ENCODE measurements around the gene CALHM6.

Gene CALHM6

DNA sequence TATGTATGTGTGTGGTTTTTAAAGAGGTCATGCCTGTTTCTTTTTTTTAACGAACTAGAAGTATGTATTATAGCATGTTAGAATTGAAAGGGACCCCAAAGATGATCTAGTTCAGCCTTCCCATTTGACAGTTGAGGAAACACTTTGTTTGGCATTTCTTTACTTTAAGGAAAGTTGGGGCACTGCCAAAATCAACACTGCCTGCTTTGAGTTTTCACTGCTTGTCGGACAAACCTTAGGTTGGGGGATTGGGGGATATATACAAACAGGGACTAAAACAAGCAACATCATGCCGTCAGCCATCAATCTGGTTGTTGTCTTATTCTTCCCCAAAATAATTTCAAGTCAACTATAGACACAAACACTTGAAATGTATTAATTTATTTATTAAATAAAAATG is 14.1 kb upstream of the CALHM6 start:
- FAIRE-seq = no peak

DNA sequence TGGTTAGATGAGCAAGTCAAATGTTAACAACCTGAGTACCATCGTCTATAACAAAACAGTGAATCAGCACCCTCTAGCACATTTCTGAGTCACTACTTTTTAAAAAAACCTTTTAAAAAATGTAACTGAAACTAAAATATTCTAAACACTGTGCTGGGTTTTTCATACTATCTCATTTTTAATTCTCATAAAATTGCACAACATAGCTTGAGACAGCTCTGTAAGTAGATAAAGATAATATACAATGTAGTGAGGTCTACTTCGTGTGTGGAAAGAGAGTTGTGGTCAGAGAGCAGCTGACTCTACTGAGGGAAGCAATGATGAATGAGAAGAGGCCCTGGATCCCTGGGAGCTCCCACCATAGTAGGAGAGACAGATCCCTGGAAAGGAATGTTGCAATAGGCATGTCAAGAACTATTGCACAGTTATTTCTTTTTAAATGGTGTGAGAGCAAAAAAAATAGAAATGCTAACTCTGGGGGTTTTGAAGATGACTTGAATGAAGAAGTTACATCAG is 13.6 kb upstream of the CALHM6 start:
- no peak for FAIRE-seq

DNA sequence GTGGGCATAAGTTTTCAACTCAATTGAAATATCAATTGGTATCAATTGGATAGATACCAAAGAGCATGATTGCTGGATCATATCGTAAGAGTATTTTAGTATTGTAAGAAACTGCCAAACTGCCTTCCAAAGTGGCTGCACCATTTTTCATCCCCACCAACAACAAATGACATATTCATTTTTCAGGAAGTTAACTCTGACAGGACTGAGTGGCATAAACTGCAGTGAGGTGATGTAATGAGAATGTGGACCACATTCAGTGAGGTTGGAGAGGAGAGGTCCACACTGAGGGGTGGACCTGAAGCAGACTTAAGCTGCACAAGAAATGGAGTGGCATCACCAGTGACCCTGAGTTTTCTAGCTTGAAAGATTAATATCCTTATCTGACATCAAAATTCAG is 11.6 kb upstream of the CALHM6 start:
- FAIRE-seq = no peak

DNA sequence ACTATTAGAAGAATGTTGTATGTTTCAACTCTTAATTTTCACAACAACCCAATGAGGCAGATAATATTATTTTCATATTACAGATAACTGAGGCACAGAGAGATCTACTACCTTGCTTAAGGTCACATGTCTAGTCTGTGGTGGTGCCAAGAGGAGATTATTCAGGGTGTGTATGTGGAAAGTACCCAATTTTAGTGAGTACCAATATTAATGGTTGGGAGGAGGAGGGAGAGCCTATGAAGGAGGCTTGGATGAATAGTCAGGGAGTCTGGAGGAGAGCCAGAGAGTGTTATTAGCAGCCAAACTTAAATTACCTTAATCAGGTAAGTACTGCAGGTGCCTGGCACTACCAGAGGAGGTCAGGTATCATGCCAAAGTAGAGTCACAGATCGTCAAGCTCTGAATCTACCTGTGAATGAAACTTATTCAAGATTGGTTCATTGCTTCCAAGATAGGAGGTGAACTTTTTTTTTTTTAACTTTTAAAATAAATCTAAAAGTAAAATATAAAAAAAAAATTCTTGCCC is 10.9 kb upstream of the CALHM6 start:
- FAIRE-seq = no peak

DNA sequence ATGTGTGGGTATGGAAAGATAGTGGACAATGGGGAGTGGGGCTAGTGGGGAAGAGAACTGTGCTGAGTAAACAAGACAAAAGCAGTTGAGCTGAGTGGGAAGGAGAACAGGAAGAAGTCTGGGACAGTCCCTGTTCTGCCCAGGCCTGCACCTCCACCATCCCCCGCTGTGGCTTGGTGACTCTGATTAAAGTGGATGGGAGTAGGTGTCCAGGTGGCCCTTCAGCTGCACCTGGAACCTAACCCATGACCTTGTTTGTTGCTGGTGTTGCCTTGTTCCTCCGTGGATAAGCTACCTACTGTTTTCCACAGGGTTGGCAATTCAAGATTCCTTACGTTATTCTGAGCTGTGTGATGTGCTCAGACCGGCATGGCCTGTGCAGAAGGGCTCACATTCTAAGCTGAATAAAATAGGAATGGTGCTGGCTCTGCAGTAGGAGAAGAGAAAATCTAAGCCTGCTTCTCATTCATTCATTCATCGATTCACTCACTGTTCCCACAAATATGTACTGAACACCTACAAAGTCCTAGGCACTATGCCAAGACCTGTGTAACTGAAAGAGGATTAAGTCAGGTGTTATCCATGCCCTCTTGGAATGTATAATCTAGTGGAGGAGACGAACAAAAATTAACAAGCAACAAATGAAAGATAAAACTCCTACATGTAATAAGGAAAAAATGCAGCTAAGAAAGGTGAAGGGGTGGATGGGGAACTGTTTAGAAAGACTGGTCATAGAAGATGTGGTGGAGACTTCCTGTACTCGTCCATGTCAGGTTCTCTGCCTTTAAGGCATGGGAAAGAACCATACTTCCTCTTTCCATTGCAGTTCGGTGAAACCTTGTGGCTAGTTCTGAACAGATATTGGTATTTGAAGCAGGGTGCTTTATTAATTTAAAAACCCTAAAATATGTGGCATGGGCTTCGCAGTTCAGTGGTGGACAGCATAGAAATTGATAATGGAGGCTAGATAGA is 10.1 kb upstream of the CALHM6 start:
- no peak for FAIRE-seq

DNA sequence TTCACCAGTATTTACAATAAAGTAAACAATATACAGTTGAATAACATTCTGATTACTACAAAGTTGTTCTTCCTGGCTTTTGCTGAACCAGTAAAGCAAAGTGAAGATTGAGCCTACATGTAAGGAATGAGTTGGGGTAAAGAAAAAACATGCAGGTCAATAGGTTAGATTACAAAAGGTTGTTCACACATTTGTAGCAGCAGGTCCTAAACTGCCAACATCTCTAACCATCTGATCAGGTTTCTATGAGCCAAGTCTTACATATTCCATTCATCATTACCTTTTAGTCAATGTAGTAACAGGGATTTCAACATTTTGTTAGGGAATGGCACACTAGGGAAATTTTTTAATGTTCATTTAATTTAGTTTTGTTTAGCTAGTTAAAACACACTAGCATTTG is 9.3 kb upstream of the CALHM6 start:
- FAIRE-seq = no peak

DNA sequence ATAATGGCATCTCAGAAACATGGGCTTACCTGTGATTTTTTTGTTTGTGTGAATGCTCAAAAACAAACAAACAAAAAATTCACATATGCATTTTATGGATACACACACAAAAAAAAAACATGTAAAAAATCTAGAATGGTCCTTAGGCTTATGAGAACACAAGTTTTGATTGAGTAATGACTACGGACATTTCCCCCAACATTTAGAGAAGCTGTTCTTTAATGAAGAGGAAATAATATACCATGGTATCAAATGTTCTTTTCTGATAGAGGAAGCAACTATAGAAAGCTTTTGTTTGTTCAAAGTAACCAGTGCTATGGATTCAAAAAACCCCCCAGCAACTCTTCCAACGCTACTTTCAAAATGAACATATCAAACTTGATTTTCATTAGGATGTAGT is 8.6 kb upstream of the CALHM6 start:
- no peak for FAIRE-seq

DNA sequence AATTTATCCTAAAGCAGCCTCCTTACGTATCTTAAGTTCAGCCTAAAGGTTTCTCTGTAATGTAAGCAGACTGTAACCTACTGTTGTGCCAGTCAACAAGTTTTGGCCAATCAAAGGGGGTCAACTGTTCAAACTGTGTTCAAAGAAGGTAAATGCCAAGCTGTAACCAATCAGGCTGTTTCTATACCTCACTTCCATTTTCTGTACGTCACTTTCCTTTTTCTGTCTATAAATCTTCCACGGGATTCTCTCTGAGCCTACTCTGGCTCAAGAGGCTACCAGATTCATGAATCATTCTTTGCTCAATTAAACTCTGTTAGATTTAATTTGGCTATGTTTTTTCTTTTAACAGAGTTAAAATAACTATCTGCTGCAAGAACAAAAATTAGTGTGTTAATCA is 5.1 kb upstream of the CALHM6 start:
- FAIRE-seq = no peak

DNA sequence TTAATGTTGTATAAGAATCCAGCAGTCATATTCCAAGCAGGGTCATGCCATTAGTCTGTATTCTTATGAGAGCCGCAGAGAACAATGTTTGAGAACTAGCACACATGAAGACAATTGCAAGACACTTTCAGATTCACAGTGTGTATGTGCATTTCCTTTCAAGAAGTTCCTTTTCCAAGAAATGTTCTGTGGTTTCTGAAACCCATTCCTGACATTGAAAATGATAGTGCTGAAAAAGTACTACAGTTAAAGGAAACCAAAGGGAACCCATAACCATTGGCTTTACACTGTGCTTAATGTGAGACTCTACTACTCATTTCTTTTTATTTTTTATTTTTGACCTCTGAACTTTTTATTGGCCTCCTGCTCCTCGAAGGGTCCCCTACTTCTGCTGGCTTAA is 4.2 kb upstream of the CALHM6 start:
- FAIRE-seq = no peak

DNA sequence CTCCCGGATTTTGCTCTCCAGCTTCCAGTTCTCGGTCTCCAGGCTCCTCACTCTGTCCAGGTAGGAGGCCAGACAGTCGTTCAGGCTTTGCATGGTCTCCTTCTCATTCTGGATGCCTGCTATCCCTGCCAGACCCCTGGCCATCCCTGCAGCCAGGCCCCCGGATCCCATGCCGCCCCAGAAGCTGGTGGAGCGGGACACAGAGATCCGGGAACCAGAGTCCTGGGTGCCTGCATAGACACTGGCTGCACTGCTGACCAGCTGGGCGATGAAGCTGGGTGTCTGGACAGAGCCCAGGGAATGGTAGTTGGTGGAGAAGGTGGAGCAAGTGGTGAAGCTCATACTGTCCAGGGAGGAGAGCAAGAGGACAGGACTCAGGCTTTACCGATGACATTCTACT is 2.9 kb upstream of the CALHM6 start:
- no peak for FAIRE-seq

DNA sequence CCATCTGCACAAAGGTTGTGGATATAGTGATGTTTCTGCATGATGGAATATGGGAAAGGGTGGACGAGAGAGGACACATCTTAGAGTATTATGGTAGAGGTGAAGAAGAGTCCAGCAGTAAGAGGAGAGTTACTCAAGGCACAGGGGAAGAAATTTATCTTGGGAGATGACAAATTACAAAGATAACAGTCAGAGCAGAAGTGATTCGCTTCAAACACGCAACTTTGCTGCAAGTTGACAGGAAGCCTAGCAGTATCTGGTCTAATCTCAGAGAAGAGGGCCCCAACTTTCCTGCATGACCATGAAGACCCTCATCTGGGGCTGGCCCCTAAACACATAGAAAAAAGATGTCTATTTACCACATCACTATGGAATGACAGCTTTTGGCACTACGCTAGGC is 1.2 kb upstream of the CALHM6 start:
- FAIRE-seq = no peak

DNA sequence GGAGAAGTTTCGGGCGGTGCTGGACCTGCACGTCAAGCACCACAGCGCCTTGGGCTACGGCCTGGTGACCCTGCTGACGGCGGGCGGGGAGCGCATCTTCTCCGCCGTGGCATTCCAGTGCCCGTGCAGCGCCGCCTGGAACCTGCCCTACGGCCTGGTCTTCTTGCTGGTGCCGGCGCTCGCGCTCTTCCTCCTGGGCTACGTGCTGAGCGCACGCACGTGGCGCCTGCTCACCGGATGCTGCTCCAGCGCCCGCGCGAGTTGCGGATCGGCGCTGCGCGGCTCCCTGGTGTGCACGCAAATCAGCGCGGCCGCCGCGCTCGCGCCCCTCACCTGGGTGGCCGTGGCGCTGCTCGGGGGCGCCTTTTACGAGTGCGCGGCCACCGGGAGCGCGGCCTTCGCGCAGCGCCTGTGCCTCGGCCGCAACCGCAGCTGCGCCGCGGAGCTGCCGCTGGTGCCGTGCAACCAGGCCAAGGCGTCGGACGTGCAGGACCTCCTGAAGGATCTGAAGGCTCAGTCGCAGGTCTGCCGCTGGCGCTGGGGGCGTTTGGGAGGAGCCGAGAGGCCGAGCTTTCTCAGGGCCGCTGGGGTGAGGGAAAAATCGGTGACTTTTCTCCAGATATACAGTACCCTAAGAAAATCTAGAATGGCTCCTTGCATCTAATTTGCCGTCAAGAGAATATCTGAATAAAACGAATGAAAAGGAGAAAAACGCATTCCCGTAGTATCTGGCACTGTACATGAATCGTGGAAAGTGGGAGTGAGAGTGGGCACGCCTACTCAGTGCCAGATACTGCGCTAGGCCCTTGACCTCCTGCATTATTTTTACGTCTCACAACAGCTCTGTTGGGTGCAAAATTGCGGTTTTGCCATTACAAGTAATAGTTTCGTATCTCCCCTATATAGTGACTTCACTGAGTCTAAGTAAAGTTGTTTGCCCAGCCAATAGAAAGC is 1.0 kb downstream of the CALHM6 start:
- FAIRE-seq = no peak

DNA sequence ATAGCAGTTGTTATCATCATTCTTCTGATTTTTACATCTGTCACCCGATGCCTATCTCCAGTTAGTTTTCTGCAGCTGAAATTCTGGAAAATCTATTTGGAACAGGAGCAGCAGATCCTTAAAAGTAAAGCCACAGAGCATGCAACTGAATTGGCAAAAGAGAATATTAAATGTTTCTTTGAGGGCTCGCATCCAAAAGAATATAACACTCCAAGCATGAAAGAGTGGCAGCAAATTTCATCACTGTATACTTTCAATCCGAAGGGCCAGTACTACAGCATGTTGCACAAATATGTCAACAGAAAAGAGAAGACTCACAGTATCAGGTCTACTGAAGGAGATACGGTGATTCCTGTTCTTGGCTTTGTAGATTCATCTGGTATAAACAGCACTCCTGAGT is 2.1 kb downstream of the CALHM6 start:
- no peak for FAIRE-seq

DNA sequence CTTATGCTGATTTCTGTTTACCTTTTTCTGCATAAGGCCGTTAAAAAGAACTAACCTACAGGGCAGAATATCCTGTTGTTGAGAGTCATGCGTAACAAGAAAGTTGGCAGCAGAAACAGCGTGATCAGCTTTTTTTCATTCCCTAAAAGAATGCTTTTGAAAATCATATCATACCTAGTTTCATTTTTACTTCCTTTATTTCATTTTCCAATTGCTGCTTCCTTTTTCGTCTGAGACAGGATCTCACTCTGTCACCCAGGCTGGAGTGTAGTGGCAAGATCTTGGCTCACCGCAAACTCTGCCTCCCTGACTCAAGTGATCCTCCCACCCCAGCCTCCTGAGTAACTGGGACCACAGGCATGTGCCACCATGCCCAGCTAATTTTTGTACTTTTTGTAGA is 4.1 kb downstream of the CALHM6 start:
- FAIRE-seq = no peak

DNA sequence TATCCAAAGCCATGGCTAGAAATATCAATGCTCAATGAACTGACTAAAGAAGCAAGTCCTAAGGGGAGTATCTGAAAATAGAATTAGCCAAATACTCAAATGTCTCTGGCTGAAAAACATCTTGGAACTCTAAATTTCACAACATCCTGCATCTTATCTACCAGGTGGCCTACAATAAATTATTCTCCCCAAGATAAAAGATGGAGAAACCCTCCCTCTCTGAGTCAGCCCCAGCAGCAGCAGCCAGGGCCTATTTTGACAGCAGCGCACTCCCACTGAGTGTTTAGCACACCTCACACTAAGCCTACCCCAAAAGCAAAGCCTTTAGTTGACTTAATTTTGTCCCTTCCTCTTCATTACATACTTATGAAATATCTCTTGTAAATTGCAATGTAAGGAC is 5.9 kb downstream of the CALHM6 start:
- no peak for FAIRE-seq

DNA sequence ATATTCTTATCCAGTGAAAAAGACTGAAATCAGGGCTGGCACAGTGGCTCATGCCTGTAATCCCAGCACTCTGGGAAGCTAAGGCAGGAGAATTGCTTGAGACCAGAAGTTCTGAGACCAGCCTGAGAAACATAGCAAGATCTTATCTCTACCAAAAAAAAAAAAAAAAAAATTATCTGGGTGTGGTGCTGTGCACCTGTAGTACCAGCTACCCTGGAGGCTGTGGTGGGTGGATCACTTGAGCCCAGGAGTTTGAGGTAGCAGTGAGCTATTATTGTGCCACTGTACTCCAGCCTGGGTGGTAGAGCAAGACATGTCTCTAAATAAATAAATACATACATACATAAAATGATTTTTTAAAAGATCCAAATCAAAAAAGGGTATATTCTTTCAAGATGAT is 6.3 kb downstream of the CALHM6 start:
- FAIRE-seq = no peak

DNA sequence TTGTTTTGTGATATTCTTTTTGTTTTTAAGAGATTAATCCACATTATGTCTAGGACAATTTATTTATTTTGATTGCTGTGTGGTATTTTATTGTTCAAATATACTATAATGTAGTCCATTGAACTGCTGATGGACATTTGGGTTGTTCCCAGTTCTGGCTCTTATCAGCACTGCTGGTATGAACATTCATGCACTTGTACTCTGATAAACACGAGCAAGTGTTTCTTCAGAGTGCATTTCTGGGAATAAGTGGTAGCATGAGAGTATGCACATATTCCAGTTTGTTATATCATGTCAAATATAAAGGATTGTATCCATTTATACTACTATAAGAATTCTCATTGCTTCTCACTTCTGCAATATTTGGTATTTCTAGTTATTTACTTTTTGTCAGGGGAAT is 7.1 kb downstream of the CALHM6 start:
- no peak for FAIRE-seq

DNA sequence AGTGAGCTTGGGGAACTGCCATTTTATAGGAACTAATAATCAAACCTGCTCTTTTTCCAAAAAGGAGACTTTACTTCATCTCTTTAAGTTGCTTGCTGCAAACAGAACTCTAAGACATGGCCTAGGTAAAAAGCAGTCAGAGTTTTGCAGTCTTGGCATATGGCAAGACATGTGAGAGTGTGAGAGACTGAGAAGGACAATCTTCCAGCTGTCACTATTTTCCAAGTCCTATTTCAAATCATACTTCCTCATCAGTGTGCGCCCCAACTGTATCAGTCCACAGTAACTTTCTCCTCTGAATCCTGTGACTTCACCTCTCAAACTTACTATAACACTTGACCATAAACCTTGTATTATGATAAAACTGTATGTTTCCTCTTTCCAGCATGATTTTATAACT is 10.4 kb downstream of the CALHM6 start:
- FAIRE-seq = no peak

DNA sequence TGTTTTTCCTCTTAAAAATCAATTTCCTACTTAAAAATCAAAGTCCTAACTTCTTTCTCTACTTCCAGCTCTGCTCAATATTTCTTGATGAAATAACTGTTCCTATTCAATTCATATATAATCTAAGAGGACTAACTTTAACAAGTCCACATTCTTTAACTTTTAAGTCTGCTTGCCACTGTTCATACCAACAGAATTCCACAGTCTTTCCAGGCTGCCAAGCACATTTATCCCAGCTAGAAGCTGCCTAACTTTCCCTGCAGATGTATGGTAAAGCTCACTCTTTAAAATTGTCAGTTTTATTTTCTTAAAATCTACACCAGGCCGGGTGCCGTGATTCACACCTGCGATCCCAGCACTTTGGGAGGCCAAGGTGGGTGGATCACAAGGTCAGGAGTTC is 11.5 kb downstream of the CALHM6 start:
- FAIRE-seq = no peak

DNA sequence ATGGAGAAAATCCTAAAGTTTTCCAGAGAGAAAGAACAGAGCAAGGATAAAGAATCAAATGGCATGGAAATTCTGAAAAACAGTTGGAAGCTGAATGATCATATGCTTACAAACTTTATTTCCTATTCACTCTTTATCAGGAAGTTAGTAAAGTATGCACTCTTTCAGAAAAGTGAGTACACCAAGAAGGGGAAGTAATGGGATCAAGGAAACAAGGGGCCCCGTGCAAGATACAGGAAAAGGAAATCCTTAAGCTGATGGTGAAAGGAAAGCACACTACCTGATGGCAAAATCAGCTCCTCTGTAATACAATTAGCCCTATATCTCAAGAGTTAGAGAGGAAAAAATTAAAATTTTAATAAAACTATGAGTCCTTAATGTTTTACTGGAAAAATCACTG is 14.0 kb downstream of the CALHM6 start:
- no peak for FAIRE-seq

DNA sequence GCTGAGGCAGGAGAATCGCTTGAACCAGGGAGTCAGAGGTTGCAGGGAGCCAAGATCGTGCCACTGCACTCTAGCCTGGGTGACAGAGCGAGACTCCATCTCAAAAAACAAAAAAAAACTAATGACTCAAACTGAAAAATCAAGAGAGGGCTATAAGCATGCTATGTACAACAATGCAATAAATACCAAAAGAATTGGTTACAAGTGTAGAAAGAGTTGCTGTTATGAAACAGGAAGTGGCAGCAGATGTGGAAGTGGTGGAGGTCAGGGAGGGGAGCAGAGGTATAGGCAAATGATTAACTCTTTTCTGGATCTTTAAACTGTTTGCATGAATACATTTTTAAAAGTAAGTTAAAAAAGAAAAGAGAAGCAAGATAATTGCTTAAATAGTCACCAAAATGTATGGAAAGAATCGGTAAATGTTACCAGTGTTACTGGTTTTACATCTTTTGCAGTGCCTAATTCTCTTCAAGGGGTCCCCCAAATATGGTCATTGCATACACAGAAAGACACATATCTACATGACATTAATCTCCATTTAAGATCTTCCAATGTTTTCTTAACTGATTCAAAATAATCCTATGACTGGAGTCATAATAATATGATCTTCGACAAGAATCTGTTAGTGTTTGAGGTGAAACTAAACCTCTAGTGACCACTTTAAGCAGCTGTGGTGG is 15.0 kb downstream of the CALHM6 start:
- no peak for FAIRE-seq

DNA sequence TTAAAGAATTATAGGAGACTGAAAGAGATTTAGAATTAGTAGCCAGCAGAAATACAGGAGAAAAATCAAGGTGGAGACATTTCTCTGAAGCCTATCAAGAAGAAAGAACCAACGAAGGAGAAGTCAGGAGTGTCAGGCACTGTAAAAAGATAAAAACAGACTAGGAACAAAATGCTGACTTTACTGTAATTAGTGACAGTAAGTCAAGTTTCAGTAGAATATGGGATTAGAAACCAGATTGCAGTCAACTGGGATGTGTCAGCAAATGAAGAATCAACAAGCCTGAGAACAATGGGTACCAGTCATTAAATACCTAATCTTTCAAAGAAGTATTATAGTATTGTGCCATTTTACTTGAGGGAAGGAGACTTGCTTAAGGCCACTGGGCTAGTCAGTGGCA is 21.6 kb downstream of the CALHM6 start:
- no peak for FAIRE-seq

DNA sequence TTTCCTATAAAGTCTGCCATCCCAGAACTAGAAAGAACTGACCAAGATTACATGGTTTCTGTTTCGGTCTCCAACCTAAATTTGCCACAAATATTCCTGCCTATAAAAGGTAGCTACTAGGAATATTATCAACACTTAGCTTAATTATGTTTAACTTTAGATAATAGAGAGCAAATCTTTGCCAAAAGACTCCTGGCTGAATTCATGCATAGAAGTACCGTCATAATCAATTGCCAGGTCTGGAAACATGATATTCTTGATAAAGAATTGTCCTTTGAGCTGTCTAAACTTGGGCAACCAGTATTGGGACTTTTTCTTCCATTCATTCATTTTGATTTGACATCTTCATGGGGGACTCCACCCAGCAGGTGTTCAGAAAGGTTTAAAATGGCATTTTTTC is 22.4 kb downstream of the CALHM6 start:
- FAIRE-seq = no peak

Measured in islet of Langerhans (tissue), 1 donor.